GM06990 (cell line): ENCODE data around the gene MME.

Experiments used
- DNase-seq: peaks from one replicate; pipeline ENCODE4 v3.0.0-alpha.2; 2011; ENCODE audit not compliant: insufficient read length; ENCODE audit errors: extremely low read depth
- H3K27me3 ChIP-seq: replicated peaks from 2 replicates; pipeline ENCODE4 v1.6.0; 2011; ENCODE audit warnings: low read length; ENCODE audit not compliant: control insufficient read depth, insufficient read depth
- H3K36me3 ChIP-seq: 2 replicates; pipeline ENCODE4 v1.5.1; 2011; ENCODE audit warnings: low read length; ENCODE audit not compliant: control insufficient read depth, insufficient read depth
- H3K4me3 ChIP-seq: replicated peaks from 2 replicates; pipeline ENCODE4 v1.5.1; 2011; ENCODE audit warnings: low read depth, mild to moderate bottlenecking, control low read depth, low read length
- TF ChIP-seq, protein P1 (sequence below): IDR thresholded peaks from 2 replicates; pipeline ENCODE4 v1.5.1; 2011; ENCODE audit warnings: low read length, control low read depth, mild to moderate bottlenecking, inconsistent platforms; ENCODE audit not compliant: insufficient read depth, poor library complexity, severe bottlenecking

MME gene

DNA sequence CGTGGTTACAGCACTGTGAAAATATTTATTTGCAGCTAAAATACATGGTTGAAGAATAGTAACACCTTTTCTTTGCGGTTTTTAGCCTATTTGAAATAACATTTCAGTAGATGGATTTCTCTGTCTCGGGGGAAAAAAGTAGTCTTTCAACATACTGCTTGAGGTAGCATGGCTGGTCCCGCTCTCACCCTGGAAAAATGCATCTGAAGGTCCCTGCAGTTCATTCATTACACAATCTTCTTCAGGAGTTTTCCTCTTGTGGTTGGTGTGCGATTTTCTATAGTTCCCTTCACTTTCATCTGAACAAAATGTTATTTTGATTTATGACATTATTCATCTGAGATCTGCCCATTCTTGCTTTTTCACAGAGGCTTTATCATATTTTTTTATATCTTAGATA lies 137.5 kb downstream of the MME start:
- H3K36me3 ChIP-seq, result no peaks in the 10 kb centered on the region
- no peak overlapping the region for H3K4me3 ChIP-seq
- DNase-seq, result no peak
- TF ChIP-seq, protein P1, sequence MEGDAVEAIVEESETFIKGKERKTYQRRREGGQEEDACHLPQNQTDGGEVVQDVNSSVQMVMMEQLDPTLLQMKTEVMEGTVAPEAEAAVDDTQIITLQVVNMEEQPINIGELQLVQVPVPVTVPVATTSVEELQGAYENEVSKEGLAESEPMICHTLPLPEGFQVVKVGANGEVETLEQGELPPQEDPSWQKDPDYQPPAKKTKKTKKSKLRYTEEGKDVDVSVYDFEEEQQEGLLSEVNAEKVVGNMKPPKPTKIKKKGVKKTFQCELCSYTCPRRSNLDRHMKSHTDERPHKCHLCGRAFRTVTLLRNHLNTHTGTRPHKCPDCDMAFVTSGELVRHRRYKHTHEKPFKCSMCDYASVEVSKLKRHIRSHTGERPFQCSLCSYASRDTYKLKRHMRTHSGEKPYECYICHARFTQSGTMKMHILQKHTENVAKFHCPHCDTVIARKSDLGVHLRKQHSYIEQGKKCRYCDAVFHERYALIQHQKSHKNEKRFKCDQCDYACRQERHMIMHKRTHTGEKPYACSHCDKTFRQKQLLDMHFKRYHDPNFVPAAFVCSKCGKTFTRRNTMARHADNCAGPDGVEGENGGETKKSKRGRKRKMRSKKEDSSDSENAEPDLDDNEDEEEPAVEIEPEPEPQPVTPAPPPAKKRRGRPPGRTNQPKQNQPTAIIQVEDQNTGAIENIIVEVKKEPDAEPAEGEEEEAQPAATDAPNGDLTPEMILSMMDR, result no peak
- no peaks in the 10 kb centered on the region for H3K27me3 ChIP-seq

DNA sequence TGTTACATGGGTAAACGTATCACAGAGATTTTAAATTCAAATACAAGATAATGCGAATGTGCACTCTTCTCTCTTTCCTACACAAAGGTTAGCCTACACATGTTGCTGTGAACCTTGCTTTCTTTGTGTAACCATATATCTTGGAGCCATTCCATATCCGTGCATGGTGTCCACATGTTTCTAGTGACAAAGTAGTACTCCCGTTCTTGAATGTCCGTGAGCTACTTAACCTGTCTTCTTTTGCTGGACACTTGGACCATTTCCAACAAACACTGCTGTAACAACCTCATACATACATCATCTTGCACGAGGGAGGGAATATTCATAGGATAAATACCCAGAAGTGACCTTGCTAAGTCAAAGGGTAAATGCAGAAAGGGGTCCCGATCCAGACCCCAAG lies 138.3 kb downstream of the MME start:
- DNase-seq, result no peak
- no peaks in the 10 kb centered on the region for H3K27me3 ChIP-seq
- H3K36me3 ChIP-seq, result no peaks in the 10 kb centered on the region
- TF ChIP-seq, protein P1, result no peak
- no peak overlapping the region for H3K4me3 ChIP-seq

- no peaks in the 10 kb centered on the region for H3K36me3 ChIP-seq
- no peak overlapping the region for H3K4me3 ChIP-seq
- no peaks in the 10 kb centered on the region for H3K27me3 ChIP-seq
- no peak for DNase-seq
- TF ChIP-seq, protein P1, result no peak
These were observed 139.0 kb downstream of the MME start for GRCh38 chr3:155219106-155219505.

- Histone ChIP-seq H3K27me3 (no peaks in the 10 kb centered on the region), H3K36me3 (no peaks in the 10 kb centered on the region), H3K4me3 (no peak overlapping the region)
- no peak for DNase-seq
- TF ChIP-seq, protein P1, result no peak
These were observed 145.3 kb downstream of the MME start for GRCh38 chr3:155225417-155225816.

DNA sequence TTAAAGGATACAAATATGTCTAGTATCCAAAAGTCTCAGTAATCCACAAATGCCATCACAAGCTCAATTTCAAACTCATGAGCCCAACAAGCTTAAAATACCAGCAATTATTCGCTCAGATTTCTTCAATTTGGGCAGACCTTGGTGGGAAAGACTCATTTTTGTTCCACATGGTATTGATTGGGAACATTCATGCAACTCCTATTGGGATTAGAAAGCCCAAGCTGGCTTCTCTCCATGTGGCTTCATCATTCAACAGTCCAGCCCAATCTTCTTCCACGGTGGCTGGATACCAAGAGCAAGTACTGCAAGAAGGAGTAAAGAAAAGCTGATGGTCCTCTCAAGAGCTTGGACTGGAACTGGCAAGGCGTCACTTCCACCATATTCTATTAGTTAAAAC lies 147.0 kb downstream of the MME start:
- TF ChIP-seq, protein P1, result no peak
- no peak overlapping the region for H3K4me3 ChIP-seq
- H3K27me3 ChIP-seq, result no peaks in the 10 kb centered on the region
- H3K36me3 ChIP-seq, result no peaks in the 10 kb centered on the region
- no peak for DNase-seq

- Histone ChIP-seq H3K36me3 (no peaks in the 10 kb centered on the region), H3K4me3 (no peak overlapping the region), H3K27me3 (no peaks in the 10 kb centered on the region)
- TF ChIP-seq, protein P1, result no peak
- no peak for DNase-seq
These were observed 148.6 kb downstream of the MME start for GRCh38 chr3:155228676-155229075.
